Measurements from ENCODE around the gene ZHX3. TPM values are rescaled to one million over a fixed set of nuclear protein-coding genes. Genes with fewer than 3 reads are reported as not detected.

ZHX3 gene
- total and polyA plus RNA-seq, 9 of the 15 experiments (the other 6 are each of a cell fraction or from before 2014, with no cell fraction given): 0.80 to 14.6 (median 4.9) TPM

DNA sequence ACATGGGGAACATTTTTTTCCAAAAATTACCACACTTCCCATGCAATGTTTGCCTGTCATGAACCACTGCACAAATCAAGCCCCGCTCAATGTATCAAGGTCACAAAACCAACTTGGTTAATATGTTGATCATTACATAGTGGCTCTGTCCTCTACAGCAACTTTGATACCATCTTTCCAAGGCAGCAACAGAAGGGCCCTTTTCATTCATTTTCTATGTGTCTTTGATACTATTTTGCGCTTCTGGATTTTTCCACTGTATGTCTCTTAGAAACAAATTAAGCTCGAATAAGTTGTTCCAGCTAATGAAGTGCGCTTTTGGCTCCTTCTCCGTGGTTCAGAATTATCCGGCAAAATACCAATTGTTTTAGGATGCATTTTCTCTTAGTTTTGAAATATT lies 1.5 kb downstream of the ZHX3 start:
- intact Hi-C loops (cut with micrococcal nuclease): no loop called here
- H3K4me1 ChIP-seq (replicated peaks in 1 of 2; ENCODE audit: control insufficient read depth in 2 of 2, insufficient read depth in 2 of 2, low read length in 2 of 2): peaks cover 5 to 17% of the 10 kb centered on the region in 2 experiments; a peak in 4 of 5 replicates
- peak; percentile 55 for FAIRE-seq
- DNase-seq (ENCODE audit: extremely low read depth in 1 of 4, low spot score in 3 of 4): no peak
- peak overlapping the region; percentile 93 for H3K4me3 ChIP-seq
- H3K9ac ChIP-seq (ENCODE audit: insufficient read depth in 1 of 2, low read depth in 2 of 2, low read length in 2 of 2): peak overlapping the region in 1 of 2 experiments; percentile 67; a peak in 2 of 4 replicates
- H3K9me1 ChIP-seq (ENCODE audit: control insufficient read depth, insufficient read depth, low read length): no peaks in the 10 kb centered on the region
- no peaks in the 10 kb centered on the region for H4K20me1 ChIP-seq (replicated peaks; ENCODE audit: control insufficient read depth, insufficient read depth, low read length)
- peaks cover 34% of the 10 kb centered on the region for H3K79me2 ChIP-seq (ENCODE audit: control insufficient read depth, insufficient read depth, low read length)
- no peaks in the 10 kb centered on the region for H3K27me3 ChIP-seq (ENCODE audit: control insufficient read depth in 2 of 2, insufficient read depth in 2 of 2, low read length in 2 of 2)
- peaks cover 5% of the 10 kb centered on the region; the same call in 1 of the 3 replicates for H3K36me3 ChIP-seq (ENCODE audit: control insufficient read depth, insufficient read depth, low read length)
- CTCF ChIA-PET (ENCODE audit: low intra/inter-chr PET ratio): no interaction called here
- 58% methylated on average over 6 of the region's 6 CpGs for WGBS (ENCODE audit: insufficient coverage, low coverage, missing lambda C conversion rate)
- ATAC-seq: no peak
- POLR2A ChIA-PET: interaction anchor here (0.6 to 2.4 kb wide), 5 partner anchors 9 to 258 kb away, joined by 3 to 10 read pairs (median 3); no protein-coding TSS in a partner anchor
- in situ Hi-C loops (cut with MboI): no loop called here
- H3K27ac ChIP-seq (ENCODE audit: extremely low read depth, low read depth, low read length): peak overlapping the region; percentile 60; the same call in 2 of the 3 replicates
- BruUV-seq (replicated peaks): TSS peak; percentile 67
- H3K9me3 ChIP-seq (replicated peaks; ENCODE audit: control insufficient read depth, insufficient read depth, low read depth, low read length): no peaks in the 10 kb centered on the region
- peak overlapping the region; percentile 92 for H3K4me2 ChIP-seq (ENCODE audit: insufficient read depth, low read length)
- H2AFZ ChIP-seq (ENCODE audit: low read depth, low read length): peak overlapping the region; percentile 85; the same call in 1 of the 2 replicates
- TF ChIP-seq SMARCC2 (IDR thresholded peaks at IDR 0.05; ENCODE audit: low read depth) (no peak), SIX5 (IDR thresholded peaks at IDR 0.05; ENCODE audit: borderline replicate concordance in 1 of 2, insufficient read depth in 1 of 2, low read depth in 1 of 2, low read length in 2 of 2) (no peak), BHLHE40 (IDR thresholded peaks at IDR 0.05; ENCODE audit: low read length) (no peak), HMG20B (CRISPR knock-in tag; IDR thresholded peaks at IDR 0.05) (no peak), ZNF253 (CRISPR knock-in tag; conservative IDR thresholded peaks at IDR 0.05) (no peak), THRA (IDR thresholded peaks at IDR 0.05) (no peak), ZNF408 (CRISPR knock-in tag; IDR thresholded peaks at IDR 0.05; ENCODE audit: low read depth) (no peak), ZNF830 (CRISPR knock-in tag; IDR thresholded peaks at IDR 0.05) (no peak), RCOR1 (IDR thresholded peaks at IDR 0.05; ENCODE audit: borderline replicate concordance in 1 of 2, low read depth in 2 of 2, low read length in 2 of 2) (no peak)
- TF ChIP-seq, protein P1, sequence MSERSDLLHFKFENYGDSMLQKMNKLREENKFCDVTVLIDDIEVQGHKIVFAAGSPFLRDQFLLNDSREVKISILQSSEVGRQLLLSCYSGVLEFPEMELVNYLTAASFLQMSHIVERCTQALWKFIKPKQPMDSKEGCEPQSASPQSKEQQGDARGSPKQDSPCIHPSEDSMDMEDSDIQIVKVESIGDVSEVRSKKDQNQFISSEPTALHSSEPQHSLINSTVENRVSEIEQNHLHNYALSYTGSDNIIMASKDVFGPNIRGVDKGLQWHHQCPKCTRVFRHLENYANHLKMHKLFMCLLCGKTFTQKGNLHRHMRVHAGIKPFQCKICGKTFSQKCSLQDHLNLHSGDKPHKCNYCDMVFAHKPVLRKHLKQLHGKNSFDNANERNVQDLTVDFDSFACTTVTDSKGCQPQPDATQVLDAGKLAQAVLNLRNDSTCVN (CRISPR knock-in tag; IDR thresholded peaks at IDR 0.05): no peak
- TF ChIP-seq, protein P2, sequence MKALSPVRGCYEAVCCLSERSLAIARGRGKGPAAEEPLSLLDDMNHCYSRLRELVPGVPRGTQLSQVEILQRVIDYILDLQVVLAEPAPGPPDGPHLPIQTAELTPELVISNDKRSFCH (CRISPR knock-in tag; IDR thresholded peaks at IDR 0.05): no peak
- TF ChIP-seq, protein P2 (tag; IDR thresholded peaks at IDR 0.05): no peak
- TF ChIP-seq, protein P3, sequence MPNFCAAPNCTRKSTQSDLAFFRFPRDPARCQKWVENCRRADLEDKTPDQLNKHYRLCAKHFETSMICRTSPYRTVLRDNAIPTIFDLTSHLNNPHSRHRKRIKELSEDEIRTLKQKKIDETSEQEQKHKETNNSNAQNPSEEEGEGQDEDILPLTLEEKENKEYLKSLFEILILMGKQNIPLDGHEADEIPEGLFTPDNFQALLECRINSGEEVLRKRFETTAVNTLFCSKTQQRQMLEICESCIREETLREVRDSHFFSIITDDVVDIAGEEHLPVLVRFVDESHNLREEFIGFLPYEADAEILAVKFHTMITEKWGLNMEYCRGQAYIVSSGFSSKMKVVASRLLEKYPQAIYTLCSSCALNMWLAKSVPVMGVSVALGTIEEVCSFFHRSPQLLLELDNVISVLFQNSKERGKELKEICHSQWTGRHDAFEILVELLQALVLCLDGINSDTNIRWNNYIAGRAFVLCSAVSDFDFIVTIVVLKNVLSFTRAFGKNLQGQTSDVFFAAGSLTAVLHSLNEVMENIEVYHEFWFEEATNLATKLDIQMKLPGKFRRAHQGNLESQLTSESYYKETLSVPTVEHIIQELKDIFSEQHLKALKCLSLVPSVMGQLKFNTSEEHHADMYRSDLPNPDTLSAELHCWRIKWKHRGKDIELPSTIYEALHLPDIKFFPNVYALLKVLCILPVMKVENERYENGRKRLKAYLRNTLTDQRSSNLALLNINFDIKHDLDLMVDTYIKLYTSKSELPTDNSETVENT (CRISPR knock-in tag; IDR thresholded peaks at IDR 0.05): no peak
